Measurements from ENCODE around the gene AZGP1.
"Not testable (repeated sequence)": the region's sequence is repeated elsewhere in the genome, so short reads cannot be mapped to it uniquely, and the experiment has no call there.

Gene AZGP1

GRCh38 chr7:99975782-99976521 is at the start of gene AZGP1:
Gene AZGP1 (minus strand): TSS chr7:99976031. CDS start chr7:99976020, 11 bp downstream.
- DNase-seq, result no peak

- no peak for DNase-seq
Measured at GRCh38 chr7:100024020-100024619, 48.3 kb upstream of the AZGP1 start.

- no peak for DNase-seq
Measured at GRCh38 chr7:100023526-100023925, 47.7 kb upstream of the AZGP1 start.

GRCh38 chr7:100022621-100023020 is 46.8 kb upstream of the AZGP1 start:
- DNase-seq, result no peak

GRCh38 chr7:100021297-100021696 is 45.5 kb upstream of the AZGP1 start:
- peak; percentile 41 to 72 (median 63) for DNase-seq

- no peak for DNase-seq
Measured at GRCh38 chr7:100019908-100020307, 44.1 kb upstream of the AZGP1 start.

- no peak for DNase-seq
Measured at GRCh38 chr7:100017875-100018274, 42.0 kb upstream of the AZGP1 start.

- DNase-seq, result no peak
Measured at GRCh38 chr7:100017300-100017699, 41.5 kb upstream of the AZGP1 start.

- DNase-seq, result peak in 2 of 3 donors; percentile 19 to 23
Measured at GRCh38 chr7:100016215-100016901, 40.5 kb upstream of the AZGP1 start.

- DNase-seq, result peak; percentile 96 to 98 (median 97)
Measured at GRCh38 chr7:100015232-100016214, 39.7 kb upstream of the AZGP1 start, which contains the start of gene ZKSCAN1. Gene ZKSCAN1 (plus strand): TSS chr7:100015596. CDS start chr7:100023507, 7,911 bp downstream.

GRCh38 chr7:100013328-100013676 is 37.5 kb upstream of the AZGP1 start:
- DNase-seq, result no peak

GRCh38 chr7:100012385-100013327 is 36.8 kb upstream of the AZGP1 start:
- not testable (repeated sequence) for DNase-seq

GRCh38 chr7:100011516-100011915 is 35.7 kb upstream of the AZGP1 start:
- DNase-seq, result no peak

GRCh38 chr7:100010901-100011300 is 35.1 kb upstream of the AZGP1 start:
- DNase-seq, result no peak

- DNase-seq, result not testable (repeated sequence)
Measured at GRCh38 chr7:100009952-100010351, 34.1 kb upstream of the AZGP1 start.

GRCh38 chr7:100008525-100008924 is 32.7 kb upstream of the AZGP1 start:
- no peak for DNase-seq

- DNase-seq, result no peak
Measured at GRCh38 chr7:100007887-100008286, 32.1 kb upstream of the AZGP1 start.

GRCh38 chr7:100003711-100004661 is 28.2 kb upstream of the AZGP1 start:
- no peak for DNase-seq

GRCh38 chr7:100000239-100000638 is 24.4 kb upstream of the AZGP1 start:
- no peak for DNase-seq

GRCh38 chr7:99997545-99998137 is 21.8 kb upstream of the AZGP1 start:
- peak; percentile 32 to 57 (median 37) for DNase-seq

Data from suppressor macrophage treated with lipopolysaccharide for 1 hour (primary cell).